ENCODE measurements around the gene SSH2.

DNA sequence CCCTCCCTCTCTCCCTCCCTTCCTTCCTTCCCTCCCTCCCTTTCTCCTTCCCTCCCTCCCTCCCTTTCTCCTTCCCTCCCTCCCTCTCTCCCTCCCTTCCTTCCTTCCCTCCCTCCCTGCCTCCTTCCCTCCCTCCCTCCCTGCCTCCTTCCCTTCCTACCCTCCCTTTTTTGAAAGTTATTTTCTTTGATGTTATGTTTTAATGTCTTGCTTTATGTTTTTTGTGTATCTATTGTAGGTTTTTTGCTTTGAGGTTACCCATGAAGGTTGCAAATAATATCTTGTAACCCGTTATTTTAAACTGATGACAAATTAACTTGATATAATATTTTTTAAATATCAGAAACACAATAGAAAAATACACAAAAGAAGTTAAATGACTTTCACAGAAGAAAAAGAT is 96.2 kb downstream of the SSH2 start:
- TF ChIP-seq EZH2 (IDR thresholded peaks at IDR 0.05; ENCODE audit: insufficient read depth, poor library complexity, severe bottlenecking) (no peak), EZH2phosphoT487 (IDR thresholded peaks at IDR 0.05; ENCODE audit: insufficient read depth, low read depth) (no peak)

Data from GM23248 (cell line).